ENCODE results near the gene CTRB1.
"Not testable (repeated sequence)": the region's sequence is repeated elsewhere in the genome, so short reads cannot be mapped to it uniquely, and the experiment has no call there.

The CTRB1 gene

GRCh38 chr16:75223129-75223528 lies 4.3 kb downstream of the CTRB1 start:
- not testable (repeated sequence) for DNase-seq (ENCODE audit: low read depth); H3K4me3 ChIP-seq (ENCODE audit: low read depth, low read length)

GRCh38 chr16:75224306-75225082 lies 5.7 kb downstream of the CTRB1 start:
- DNase-seq (ENCODE audit: low read depth) = no peak
- no peak overlapping the region for H3K4me3 ChIP-seq (ENCODE audit: low read depth, low read length)

- no peak for DNase-seq (ENCODE audit: low read depth)
- no peak overlapping the region for H3K4me3 ChIP-seq (ENCODE audit: low read depth, low read length)
These were observed 6.3 kb downstream of the CTRB1 start for GRCh38 chr16:75225092-75225491.

DNA sequence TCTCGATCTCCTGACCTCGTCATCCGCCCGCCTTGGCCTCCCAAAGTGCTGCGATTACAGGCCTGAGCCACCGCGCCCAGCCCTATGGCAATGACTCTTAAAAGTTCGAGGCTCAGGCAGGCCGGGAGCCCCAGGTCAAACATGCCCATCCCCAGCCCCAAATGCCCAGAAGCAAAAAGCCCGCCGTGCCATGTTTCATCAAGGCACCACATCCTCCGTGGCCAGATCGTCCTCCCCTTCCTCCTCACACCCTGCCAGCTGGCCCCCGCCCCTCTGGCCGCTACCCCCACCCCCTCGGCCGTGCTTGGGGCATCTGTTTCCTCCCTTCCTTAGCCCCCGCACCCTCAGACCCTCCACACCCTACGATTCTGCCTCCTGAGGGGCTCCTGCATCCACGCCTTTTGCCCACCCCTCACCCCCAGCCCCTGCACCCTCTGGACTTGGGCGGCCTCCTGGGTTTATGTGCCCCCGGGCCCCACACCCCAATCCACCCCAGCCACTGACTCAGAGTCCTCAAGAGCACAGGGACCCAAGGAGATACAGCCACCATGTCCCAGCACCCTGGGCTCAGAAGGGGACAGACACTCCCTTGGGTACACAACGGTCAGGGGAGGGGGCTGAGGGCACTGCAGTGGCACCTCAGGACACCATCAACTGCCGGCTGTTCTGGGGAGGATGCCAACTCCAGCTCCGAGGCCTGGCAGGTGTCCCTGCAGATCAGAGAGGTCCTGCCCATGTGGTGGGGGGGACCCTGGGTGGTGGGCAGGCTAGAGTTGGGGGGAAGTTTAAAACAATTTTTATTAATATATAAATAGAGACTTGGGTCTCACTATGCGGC lies 7.1 kb downstream of the CTRB1 start:
- no peak for DNase-seq (ENCODE audit: low read depth)
- H3K4me3 ChIP-seq (ENCODE audit: low read depth, low read length) = no peak overlapping the region

GRCh38 chr16:75226550-75227360 lies 8.0 kb downstream of the CTRB1 start:
- no peak for DNase-seq (ENCODE audit: low read depth)

DNA sequence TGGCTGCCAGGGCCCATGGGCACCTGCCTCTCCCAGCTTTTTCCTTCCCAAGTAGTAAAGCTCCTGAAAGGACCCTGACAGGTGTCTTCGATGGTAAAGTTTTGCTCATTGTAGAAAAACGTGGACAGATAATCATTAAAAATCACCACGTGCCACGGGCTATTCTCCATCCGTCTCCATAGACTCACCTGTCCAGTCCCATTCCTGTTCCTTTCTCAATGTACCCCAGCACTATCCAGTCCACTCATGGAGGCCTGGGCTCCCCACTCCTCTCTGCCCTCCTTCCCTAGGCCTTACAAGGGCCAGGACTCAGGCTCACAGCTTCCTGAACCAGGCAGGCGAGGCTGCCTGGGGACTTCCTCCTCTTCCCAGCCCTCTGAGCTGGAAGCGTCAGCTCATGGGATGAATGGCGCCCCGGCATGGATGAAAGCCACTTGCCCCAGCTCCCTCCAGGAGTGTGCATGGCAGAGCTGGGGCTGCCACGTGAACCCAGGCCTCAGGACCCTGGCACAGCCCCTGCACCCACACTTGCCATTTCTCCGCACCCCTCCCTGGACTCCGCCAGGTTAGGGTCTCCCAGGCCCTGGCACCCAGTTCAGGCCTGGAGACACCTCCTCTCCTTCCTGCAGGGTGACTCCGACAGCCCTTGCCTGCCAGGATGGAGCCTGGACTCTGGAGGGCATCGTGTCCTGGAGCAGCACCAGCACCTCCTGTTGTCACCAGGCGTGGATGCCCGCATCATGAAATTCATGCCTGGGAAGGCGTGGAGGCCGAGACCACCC lies 8.8 kb downstream of the CTRB1 start:
- H3K4me3 ChIP-seq (ENCODE audit: low read depth, low read length) = no peak overlapping the region
- DNase-seq (ENCODE audit: low read depth) = no peak

More at GRCh38 chr16:75226550-75227360, 8.0 kb downstream of the CTRB1 start:
- no peak overlapping the region for H3K4me3 ChIP-seq (ENCODE audit: low read depth, low read length)

GRCh38 chr16:75228143-75228976 lies 9.6 kb downstream of the CTRB1 start:
- DNase-seq (ENCODE audit: low read depth) = no peak
- H3K4me3 ChIP-seq (ENCODE audit: low read depth, low read length) = no peak overlapping the region

DNA sequence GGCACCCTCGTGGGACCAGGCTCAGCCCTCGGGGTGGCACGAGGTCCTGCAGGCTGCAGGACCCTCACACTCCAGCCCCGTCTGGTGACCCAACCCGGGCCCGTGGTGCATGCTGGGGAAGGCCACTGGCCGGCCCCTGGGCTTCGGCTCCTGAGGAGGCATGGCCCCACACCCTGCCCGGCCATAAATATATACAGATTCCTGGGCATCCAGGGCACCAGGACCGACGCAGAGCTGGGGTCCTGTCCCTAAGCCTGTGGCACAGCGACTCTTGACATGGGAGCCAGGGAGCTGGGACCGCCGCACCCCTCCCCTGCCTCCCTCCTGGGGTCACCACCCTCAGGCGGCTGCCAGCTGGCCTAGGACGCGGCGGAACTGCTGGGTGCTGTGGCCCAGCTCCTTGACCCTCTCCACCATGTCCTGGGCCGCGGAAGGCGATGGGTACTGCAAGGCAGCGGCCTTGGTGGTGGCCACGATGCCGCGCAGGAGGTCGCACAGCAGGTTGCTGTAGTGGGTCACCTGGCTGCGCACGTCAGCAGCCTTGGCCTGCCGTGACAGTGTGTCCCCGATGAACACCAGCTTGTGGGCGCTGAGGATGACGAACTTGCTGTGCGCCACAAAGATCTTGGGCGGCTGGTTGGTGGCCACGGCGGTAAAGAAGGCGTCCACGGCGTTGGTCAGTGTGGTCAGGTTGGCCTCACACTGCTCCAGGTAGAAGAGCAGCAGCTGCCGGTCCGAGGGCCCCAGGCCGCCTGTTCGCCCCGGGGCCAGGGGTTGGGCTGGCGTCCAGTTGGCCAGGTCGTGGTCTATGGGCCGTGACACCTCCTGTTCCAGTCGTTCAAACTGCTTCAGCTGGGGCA lies 10.6 kb downstream of the CTRB1 start:
- no peak for DNase-seq (ENCODE audit: low read depth)
- no peak overlapping the region for H3K4me3 ChIP-seq (ENCODE audit: low read depth, low read length)

DNA sequence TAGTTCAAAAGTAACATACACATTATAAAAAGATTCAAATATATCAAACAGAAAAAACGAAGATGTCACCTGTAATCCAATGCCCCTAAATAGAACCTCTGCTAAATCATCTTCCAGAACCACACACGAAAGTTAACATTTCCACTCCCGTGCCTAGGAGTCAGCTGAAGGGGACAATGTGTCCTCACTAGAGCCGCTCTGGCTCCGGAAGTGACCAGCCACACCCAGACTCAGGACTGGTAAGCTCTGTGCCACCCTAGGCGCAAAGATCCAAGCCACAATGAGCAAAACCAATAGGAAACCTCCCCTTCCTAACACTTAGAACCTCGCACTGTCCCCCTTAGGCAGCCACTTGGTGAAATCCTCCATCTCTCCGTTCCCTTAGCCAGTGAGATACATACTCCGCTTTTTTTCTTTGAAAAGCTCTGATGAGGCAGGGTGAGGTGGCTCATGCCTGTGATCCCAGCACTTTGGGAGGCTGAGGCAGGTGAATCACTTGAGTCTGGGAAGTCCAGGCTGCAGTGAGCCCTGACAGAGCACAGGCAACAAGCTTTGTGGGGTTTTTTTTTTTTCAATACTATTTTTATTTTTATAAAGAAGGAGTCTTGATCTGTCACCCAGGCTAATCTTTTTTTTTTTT lies 11.8 kb downstream of the CTRB1 start:
- no peak overlapping the region for H3K4me3 ChIP-seq (ENCODE audit: low read depth, low read length)
- DNase-seq (ENCODE audit: low read depth) = no peak

DNA sequence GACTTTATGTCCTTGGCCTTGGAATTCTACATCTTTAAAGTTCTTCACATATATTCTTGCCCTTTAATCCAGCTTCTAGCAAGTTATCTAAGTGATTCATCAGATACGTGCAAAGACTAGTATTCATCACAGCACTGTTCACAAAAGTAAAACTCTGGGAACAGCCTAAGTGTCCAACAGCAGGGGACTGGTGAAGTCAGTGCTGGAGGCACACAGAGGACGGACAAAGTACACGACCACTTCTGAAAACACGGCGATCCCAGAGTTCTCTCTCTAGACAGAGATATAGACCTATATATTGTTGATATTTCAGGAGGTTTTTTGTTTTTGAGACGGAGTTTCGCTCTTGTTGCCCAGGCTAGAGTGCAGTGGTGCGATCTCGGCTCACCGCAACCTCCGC lies 12.8 kb downstream of the CTRB1 start:
- DNase-seq (ENCODE audit: low read depth) = no peak
- H3K4me3 ChIP-seq (ENCODE audit: low read depth, low read length) = no peak overlapping the region

- H3K4me3 ChIP-seq (ENCODE audit: low read depth, low read length) = no peak overlapping the region
- no peak for DNase-seq (ENCODE audit: low read depth)
These were observed 14.8 kb downstream of the CTRB1 start for GRCh38 chr16:75233611-75233938.

DNA sequence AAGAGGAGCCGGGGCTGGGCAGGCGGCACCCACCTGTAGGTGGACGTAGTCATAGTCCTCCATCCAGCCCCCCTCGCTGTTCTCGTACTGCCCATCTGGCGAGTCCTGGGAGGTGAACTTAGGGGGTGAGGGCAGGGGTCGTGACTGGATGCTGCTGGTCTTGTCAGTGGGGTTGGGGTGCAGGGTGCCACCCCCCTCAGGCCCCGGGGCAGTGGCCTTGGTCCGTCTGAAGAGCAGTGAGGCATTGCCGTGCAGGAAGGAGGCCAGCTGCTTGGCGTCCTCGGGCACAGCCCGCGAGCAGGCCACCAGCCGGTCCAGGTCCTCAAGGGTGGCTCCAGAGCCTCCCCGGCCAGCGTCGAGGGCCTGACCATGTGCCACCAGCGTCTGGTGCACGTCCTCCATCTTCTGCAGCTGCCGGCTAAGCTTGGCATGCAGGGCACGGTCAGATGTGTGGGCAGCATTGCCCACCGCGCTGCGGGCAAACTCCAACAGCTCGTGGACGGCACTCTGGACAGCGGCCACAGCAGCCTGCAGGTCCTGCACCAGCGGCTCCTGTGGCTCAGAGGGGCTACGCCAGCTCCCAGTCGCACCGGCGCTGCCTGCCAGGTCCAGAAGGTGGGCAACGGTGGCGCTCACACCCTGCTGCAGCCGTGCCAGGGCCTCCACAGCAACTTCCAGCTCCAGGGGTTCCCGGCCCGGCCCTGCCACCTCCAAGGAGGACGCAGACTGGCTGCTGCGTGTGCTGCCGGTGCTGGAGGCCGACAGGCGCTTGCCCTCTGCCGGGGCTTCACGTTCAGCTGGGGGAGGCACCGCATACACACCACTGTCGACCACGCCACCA lies 16.3 kb downstream of the CTRB1 start:
- DNase-seq (ENCODE audit: low read depth) = no peak
- no peak overlapping the region for H3K4me3 ChIP-seq (ENCODE audit: low read depth, low read length)

GRCh38 chr16:75235721-75236193 lies 17.0 kb downstream of the CTRB1 start:
- H3K4me3 ChIP-seq (ENCODE audit: low read depth, low read length) = no peak overlapping the region
- DNase-seq (ENCODE audit: low read depth) = no peak

DNA sequence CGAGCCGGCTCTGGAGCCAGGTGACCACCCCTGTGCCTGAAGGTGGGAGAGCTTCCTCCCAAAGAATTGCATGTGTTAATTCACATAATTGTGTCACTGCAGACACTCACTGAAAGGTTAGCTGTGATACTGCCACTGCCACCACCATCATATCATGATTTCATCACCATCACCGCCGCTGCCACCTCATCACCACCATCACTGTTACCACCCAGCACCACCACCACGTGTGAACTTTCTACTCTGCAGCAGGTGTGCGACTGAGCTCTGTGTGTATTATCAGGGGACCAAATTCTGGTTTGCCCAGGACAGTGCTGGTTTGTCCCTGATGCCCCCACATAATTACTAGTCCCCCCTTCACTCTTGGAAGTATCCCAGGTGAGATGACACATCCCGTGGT lies 17.4 kb downstream of the CTRB1 start:
- H3K4me3 ChIP-seq (ENCODE audit: low read depth, low read length) = no peak overlapping the region
- no peak for DNase-seq (ENCODE audit: low read depth)

- DNase-seq (ENCODE audit: low read depth) = no peak
- no peak overlapping the region for H3K4me3 ChIP-seq (ENCODE audit: low read depth, low read length)
These were observed 18.1 kb downstream of the CTRB1 start for GRCh38 chr16:75236736-75237397.

Data from skeletal muscle cell (primary cell).